Right lobe of liver (tissue), 4 donors: ENCODE results near the gene BICD2.

Experiments used
- CTCF ChIP-seq, 4 donors: fragments of 200-600 bp in 3 of 4; fragments of 450-650 bp in 1 of 4; IDR thresholded peaks; one replicate each; pipeline versions ENCODE4 v1.5.1 to v1.8.0; 2016 to 2022; ENCODE audit warnings: antibody characterized with exemption in 4 of 4, mild to moderate bottlenecking in 2 of 4
- POLR2A ChIP-seq: fragments of 450-650 bp; IDR thresholded peaks from one replicate; pipeline ENCODE4 v1.6.1; 2017; ENCODE audit warnings: antibody characterized with exemption, mild to moderate bottlenecking
- donor health status: DM: no; HTN: no; CAD: no.
- donor health status: DM: no; HTN: no; CAD: no.
- donor health status: DM: no; HTN: yes; CAD: no.

- no peak for TF ChIP-seq CTCF (IDR thresholded peaks at IDR 0.05)
- no peak for TF ChIP-seq POLR2A
These were observed 40.8 kb downstream of the BICD2 start for GRCh38 chr9:92723801-92724323.
